Left forelimb (tissue), 1 donor: ENCODE results near the gene KLC4.
"Not testable (repeated sequence)": the region's sequence is repeated elsewhere in the genome, so short reads cannot be mapped to it uniquely, and the experiment has no call there.

Experiments used
- DNase-seq: peaks from one replicate; pipeline ENCODE4 v3.0.0-alpha.2; 2018; ENCODE audit warnings: low spot score

KLC4 gene

DNA sequence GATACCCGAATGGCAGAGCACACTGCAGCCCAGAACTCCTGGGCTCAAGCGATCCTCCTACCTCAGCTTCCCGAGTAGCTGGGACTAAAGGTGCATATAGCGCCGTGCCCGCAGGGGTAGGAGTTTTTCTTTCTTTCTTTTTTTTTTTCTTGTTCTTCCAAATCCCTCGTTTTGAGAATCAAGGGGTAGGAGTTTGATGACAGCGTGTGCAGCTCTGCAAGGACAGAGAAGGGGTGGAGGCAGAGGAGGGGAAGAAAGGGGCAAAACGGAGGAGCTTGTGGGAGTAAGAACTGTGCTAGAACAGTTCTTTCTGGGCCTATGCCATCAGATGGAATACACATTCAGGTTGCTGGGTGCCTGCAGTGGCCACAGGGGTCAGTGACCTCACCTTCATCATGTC, 22.7 kb upstream of the KLC4 start:
- no peak for DNase-seq

- no peak for DNase-seq
Measured at GRCh38 chr6:43037197-43037596, 22.2 kb upstream of the KLC4 start.

DNA sequence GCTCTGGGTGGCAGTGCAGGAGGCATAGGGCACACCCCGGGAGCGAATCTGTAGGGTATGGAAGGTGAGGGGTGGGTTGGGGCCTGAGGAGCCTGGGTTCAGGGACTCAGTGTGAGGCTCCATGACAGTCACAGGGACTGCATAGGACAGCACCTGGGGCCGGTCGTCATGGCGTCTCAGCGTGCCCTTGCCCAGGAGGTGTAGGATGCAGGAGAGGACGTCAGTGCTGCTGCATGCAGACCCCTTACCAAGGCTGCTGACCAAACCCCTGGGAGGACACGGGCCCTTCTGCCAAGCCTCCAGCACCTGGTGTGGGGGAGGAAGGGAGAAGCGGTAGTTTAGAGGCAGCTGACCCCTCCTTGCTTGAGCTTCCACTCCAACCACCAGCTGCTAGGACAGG, 21.7 kb upstream of the KLC4 start:
- DNase-seq = no peak

GRCh38 chr6:43038727-43039126, 20.7 kb upstream of the KLC4 start:
- DNase-seq = no peak

- DNase-seq = no peak
Measured at GRCh38 chr6:43040542-43041257, 18.7 kb upstream of the KLC4 start.

DNA sequence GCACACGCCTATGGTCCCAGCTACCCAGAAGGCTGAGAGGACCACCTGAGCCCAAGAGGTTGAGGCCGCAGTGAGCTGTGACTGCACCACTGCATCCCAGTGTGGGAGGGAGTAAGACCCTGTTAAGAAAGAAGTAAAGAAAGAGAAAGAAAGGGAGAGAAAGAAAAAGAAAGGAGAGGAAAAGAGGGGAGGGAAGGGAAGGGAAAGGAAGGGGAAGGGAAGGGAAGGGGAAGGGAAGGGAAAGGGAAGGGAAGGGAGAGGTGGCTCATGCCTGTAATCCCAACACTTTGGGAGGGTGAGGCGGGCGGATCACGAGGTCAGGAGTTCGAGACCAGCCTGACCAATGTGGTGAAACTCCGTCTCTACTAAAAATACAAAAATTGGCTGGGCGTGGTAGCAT, 18.0 kb upstream of the KLC4 start:
- DNase-seq = not testable (repeated sequence)

- no peak for DNase-seq
Measured at GRCh38 chr6:43043310-43043709, 16.1 kb upstream of the KLC4 start.

DNA sequence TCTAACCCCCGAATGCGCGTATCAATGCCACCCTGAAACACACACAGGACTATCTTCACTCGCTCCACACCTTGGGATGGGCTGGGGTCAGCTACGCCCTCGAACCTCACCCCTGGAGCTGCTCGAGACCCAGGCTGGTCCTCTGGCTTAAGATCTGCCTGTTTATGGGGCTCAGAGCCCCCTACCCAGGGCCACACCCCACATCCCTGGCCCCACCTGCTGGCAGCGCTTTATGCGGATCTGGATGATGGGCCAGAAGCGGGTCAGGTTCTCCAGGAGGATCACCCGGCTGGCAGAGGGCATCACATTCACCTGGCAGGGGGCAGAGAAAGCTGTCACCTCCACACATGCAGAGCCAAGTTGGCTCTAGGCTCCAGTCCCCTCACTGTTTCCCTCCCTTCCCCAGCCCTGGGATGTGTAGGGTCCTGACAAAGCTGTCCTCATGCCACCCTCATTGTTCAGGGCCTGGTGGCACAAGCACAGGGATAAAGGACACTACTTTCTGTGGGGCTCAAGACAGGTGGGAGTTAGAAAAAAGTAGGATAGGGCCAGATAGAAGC, 14.0 kb upstream of the KLC4 start:
- DNase-seq = no peak

DNA sequence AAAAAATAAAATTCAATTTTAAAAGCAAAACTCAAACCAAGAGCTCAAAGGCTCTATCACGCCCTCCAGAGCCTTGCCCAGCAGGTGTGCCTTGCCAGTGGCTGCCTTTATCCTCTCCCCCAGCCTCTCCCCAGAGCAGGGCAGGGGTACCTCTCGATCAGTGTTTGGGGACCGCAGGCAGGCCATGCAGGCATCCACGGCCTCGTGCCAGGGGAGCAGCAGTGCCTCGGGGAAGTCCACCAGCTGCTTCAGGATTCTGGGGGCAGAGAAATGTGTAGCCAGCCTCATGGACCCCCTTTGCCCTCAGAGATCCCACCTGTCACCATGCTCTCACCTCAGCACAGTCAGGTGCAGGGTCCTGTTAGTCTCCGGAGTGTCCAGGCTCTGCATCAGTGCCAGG, 11.4 kb upstream of the KLC4 start:
- DNase-seq = no peak

GRCh38 chr6:43050981-43051380, 8.4 kb upstream of the KLC4 start:
- DNase-seq = no peak

GRCh38 chr6:43052225-43052841, 7.1 kb upstream of the KLC4 start:
- no peak for DNase-seq

DNA sequence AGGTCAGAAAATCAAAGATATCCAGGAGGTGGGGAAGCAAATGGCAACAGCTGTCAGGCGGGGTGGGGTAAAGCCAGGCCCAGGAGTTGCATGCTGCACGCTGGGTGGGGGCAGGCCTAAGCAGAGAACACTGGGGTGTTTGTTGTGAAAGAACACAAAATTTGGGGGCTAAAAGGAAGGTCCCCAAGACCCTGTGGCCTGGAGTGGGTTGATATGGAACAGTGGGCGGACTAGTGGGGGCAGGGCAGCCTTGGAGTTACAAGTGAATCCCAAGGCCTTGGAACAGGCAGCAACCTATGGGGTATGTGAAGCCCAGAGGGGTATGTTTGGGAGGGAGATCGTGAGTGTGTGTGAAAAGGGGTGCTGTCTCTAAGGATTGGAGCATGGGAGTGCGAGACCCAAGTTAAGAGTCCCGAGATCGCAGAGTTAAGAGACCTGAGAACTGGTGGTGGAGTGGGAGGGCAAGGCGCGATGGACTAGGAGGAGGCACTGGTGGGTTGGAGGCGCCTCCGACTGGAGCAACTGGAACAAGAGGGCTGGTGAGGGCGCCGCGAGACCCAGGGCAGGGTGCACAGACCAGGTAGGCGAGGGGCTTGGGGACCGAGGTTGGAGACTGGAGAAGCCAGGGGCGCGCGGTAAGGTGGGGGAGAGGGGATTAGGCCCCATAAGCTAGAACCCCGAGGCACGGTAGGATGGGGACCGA, 6.4 kb upstream of the KLC4 start:
- DNase-seq = no peak

GRCh38 chr6:43053545-43054205, 5.8 kb upstream of the KLC4 start, which contains the start of gene CUL7:
CUL7 (minus strand) TSS chr6:43053851; CDS start chr6:43052788, 1,063 bp downstream.
- DNase-seq = peak; percentile 96

GRCh38 chr6:43054206-43054943, 5.1 kb upstream of the KLC4 start:
- DNase-seq = no peak

GRCh38 chr6:43055966-43056365, 3.5 kb upstream of the KLC4 start:
- DNase-seq = no peak

DNA sequence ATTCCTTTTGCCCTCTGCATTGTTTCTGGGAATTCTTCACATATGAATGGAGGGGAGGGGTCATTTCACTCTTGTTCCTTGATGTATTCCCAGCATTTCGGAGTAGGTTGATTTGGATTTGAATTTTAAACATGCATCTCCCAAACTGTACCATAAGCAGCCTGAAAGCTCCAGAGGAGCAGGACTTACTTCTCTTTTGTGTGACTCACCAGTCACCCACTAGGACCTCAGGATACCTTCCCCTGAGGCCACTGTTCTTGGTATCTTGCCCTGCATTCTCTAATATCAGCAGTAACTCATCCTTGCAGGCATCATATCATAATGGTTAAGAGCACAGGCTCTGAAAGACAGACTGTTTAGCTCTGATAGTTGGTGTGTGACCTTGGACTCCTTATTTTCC, 900 bp upstream of the KLC4 start:
- no peak for DNase-seq

DNA sequence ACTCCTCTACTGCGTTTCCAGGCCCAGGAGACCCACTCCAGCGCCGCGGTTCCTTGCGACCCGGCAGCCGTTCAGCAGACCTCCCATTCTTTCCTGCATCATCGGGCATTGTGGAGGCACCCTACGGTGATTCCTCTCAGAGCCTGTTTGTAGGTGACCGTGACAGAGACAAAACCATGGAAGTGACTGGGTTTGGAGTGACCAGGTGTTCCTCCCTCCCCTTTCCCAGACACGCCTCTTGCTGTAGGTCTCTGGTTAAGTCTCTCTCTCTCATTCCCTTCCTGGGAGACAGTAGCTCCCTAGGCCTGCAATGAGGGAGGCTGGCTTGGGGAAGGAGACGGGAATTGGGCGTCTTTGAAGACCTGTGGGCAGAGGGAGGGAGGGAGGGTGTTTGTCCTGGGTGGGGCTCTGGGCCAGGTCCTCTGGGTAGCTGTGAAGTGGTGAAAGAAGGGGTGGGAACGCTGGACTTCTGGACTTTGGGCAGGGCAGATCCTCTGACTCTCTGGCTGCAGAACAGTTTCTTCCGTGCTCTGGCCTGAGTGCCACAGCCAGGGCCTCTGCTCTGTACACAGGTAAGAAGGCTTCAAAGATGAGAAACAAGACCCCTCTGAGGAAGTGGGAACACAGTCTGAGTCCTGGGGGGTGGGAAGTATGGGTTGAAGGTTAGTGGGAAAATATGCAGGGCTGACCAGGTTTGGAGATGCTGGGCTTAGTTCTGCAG, 763 bp downstream of the KLC4 start:
- no peak for DNase-seq

DNA sequence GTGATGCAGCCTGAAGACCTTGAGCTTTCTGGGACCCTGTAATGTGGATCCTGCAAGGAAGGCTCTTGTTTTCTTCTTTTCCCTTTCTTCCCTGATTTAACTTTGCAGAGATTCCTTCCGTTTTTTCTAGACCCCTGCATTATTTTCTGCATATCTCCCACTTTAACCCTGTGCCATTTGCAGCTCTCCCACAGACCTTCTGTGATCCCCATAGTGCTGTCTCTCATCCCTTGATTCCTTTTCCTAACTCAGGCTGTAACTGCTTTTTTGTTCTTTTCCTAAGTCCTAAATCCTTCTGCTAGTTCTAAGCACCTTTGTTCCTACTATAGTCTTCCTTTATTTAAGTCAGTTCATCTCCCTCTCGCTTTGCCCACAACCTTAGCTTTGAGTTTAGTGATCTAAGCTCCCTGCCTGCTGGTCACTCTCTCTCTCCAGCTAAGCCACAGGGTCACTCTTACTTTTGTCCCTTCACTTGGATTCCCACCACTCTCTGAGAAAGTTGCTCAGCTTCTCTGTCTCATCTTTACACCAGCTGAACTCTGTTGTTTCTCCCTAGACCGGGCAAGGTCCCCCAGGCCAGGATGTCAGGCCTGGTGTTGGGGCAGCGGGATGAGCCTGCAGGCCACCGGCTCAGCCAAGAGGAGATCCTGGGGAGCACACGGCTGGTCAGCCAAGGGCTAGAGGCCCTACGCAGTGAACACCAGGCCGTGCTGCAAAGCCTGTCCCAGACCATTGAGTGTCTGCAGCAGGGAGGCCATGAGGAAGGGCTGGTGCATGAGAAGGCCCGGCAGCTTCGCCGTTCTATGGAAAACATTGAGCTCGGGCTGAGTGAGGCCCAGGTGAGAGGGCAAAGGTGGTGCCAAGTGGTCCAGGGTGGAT, 1.6 kb downstream of the KLC4 start:
- DNase-seq = no peak

GRCh38 chr6:43061861-43062260, 2.4 kb downstream of the KLC4 start:
- no peak for DNase-seq

DNA sequence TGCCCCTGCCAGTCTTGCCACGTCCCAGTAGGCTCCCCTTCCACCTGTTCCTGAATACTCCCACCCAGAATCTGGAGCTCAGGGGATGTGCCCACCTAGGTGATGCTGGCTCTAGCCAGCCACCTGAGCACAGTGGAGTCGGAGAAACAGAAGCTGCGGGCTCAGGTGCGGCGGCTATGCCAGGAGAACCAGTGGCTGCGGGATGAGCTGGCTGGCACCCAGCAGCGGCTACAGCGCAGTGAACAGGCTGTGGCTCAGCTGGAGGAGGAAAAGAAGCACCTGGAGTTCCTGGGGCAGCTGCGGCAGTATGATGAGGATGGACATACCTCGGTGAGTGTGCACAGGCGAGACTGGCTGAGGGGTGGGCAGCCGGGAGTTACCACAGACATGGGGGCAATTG, 3.4 kb downstream of the KLC4 start:
- DNase-seq = no peak
